ENCODE results near the gene TMOD3. TPM values are rescaled to one million over a fixed set of nuclear protein-coding genes. Genes with fewer than 3 reads are reported as not detected.

The TMOD3 gene
- total RNA-seq = 59.7 and 81.2 TPM in 2 replicates

DNA sequence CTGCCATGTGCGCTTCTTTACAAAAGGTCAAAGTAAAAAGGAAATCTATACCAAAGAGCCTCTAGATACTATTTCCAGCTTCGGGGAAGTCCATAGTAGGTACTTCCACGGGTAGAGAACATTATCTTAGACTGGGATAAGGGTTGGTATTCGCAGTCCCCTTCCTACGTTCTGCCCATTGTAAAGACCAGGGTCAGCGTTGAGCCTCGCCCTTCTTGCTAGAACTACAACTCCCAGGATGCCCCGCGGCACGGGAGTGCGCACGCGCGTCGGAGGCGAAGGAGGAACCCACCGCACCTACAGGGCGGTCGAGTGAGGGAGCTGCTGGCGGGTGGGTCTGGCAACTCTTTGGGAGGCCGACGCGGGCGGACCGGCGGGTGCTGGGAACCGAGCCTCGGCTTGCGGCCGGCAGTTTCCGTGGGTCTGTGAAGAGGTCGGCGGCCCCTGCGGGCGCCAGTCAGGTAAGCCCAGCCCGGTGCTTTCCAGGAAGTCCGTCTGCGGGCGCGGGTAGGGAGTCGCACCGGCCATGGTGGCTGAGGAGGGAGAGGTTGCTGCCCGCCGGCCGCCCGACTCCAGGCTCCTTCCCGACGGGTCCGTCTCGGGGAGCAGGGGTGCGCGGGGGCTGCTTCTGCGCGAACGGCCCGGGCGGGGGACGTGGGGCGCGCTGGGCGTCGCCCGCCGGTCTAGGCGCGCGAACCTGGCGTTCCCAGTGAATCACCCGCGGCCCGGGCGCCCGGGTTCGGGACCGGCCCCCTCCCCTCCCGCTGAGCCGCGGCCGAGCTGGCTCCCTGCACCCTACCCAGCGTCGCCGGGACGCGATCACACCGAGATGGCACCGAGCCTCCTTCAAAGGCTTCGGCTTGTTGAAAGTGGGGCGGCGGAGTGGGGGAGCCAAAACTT lies at the start of gene TMOD3:
TMOD3 (plus strand) TSS at position 278 of the 900 bp plus-strand sequence. CDS start 33,232 bp downstream, outside the sequence.

Other genes starting within 250 kb of the TMOD3 start
- gene DMXL2, start 206.9 kb upstream of the TMOD3 start, total RNA-seq = 18.0 and 18.9 TPM in 2 replicates
- gene SCG3, start 148.2 kb upstream of the TMOD3 start, total RNA-seq = not detected in 2 replicates
- 2.7 and 4.9 TPM in 2 replicates for gene LYSMD2, start 92.0 kb upstream of the TMOD3 start, total RNA-seq
- gene TMOD2, start 78.1 kb upstream of the TMOD3 start, total RNA-seq = 8.5 and 8.7 TPM in 2 replicates
- gene LEO1, start 142.1 kb downstream of the TMOD3 start, total RNA-seq = 31.5 and 33.0 TPM in 2 replicates
- gene MAPK6, start 189.6 kb downstream of the TMOD3 start, total RNA-seq = 55.9 and 57.0 TPM in 2 replicates